Fibroblast of pulmonary artery (primary cell): ENCODE data around the gene WEE2.

Source experiments
- DNase-seq: peaks from one replicate; pipeline ENCODE4 v3.0.0-alpha.2; 2010; ENCODE audit warnings: low read depth
- H3K4me3 ChIP-seq: replicated peaks from 2 replicates; pipeline ENCODE4 v1.5.1; 2011; ENCODE audit warnings: low read depth, mild to moderate bottlenecking, control low read depth, low read length, moderate library complexity
- TF ChIP-seq, protein P1 (sequence below): IDR thresholded peaks from 2 replicates; pipeline ENCODE4 v1.5.1; 2011; ENCODE audit warnings: mild to moderate bottlenecking, control low read depth, low read length, inconsistent platforms; ENCODE audit errors: missing control alignments

WEE2 gene

GRCh38 chr7:141702892-141703291 is 5.3 kb upstream of the WEE2 start:
- no peak overlapping the region for H3K4me3 ChIP-seq
- TF ChIP-seq, protein P1, sequence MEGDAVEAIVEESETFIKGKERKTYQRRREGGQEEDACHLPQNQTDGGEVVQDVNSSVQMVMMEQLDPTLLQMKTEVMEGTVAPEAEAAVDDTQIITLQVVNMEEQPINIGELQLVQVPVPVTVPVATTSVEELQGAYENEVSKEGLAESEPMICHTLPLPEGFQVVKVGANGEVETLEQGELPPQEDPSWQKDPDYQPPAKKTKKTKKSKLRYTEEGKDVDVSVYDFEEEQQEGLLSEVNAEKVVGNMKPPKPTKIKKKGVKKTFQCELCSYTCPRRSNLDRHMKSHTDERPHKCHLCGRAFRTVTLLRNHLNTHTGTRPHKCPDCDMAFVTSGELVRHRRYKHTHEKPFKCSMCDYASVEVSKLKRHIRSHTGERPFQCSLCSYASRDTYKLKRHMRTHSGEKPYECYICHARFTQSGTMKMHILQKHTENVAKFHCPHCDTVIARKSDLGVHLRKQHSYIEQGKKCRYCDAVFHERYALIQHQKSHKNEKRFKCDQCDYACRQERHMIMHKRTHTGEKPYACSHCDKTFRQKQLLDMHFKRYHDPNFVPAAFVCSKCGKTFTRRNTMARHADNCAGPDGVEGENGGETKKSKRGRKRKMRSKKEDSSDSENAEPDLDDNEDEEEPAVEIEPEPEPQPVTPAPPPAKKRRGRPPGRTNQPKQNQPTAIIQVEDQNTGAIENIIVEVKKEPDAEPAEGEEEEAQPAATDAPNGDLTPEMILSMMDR, result no peak
- no peak for DNase-seq

DNA sequence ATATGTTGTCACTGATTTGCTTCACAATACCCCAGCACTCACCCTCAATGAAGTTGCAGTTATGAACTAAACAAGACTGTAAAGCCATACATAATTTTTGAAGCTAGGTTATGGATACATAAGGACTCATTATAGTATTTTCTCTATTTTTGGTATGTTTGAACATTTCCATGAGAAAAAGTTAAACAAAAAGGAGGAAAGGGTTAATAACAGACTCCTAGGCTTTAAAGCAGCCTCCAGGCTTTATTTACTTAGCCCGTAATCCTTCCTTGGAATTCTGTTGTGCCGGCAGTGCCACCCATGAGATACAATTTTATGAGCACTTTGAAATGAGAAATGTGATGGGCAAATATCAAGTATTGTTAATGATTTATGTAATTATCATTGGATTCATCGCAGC is 4.0 kb upstream of the WEE2 start:
- no peak overlapping the region for H3K4me3 ChIP-seq
- no peak for DNase-seq
- TF ChIP-seq, protein P1, result no peak

DNA sequence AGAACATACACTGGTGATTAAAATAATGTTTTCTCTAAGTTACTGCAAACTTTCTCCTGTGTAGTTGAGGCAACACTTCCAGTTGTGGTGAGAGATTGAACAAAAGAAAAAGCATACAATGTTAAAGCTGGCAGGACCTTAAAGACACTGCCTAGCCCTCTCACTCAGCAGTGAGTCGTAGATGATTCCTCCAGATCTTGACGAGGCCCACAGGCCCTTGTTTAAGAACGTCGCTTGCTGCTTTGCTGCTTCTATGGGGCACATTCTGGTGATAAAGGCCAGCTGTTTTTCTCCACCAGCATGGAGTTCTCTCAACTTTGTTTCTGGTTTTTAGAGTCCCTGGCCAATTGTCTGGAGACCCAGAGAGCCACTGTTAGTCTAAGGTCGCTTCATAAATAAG is 3.4 kb upstream of the WEE2 start:
- TF ChIP-seq, protein P1, result no peak
- DNase-seq, result no peak
- H3K4me3 ChIP-seq, result no peak overlapping the region

DNA sequence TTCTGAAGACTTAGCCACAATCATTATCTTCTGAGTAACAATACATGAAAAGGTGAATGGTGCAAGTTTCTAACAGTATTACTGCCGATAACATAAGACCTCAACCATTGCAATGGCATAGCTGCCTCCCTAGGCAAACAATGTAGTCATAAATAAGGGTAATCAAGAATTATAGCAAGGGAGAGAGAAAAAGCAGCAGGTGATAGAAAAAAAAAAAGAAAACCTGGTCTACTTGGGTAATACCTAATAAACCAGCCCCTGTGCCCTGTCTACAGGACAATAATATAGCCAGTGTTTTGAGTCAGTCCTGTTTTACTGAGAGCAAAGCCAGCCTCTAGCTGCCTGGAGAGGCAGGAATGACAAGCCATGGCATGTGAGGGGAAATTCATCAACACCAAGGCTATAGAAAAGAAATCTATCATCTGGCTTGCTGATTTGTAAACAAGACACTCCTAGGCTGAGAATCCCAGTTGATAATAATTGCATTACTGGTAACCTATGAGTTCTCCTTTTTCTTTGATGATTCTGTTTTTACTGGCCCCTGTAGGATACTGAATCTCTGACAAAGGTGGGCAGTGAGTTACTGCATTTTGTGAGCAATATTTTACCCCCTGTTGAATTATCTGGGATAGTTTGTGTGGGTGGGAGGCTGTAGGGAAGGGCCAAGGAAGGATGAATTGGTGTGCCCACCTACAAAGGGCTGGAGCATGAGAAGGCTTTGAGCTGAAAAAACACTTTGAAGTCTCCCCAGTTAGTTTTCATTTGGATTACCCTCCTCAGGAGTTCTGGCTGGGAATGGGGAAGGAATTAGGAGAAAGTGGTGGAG is 1.7 kb upstream of the WEE2 start:
- DNase-seq, result no peak
- no peak overlapping the region for H3K4me3 ChIP-seq
- TF ChIP-seq, protein P1, result no peak

GRCh38 chr7:141709318-141709717 is 1.2 kb downstream of the WEE2 start:
- no peak for DNase-seq
- TF ChIP-seq, protein P1, result no peak
- H3K4me3 ChIP-seq, result no peak overlapping the region

DNA sequence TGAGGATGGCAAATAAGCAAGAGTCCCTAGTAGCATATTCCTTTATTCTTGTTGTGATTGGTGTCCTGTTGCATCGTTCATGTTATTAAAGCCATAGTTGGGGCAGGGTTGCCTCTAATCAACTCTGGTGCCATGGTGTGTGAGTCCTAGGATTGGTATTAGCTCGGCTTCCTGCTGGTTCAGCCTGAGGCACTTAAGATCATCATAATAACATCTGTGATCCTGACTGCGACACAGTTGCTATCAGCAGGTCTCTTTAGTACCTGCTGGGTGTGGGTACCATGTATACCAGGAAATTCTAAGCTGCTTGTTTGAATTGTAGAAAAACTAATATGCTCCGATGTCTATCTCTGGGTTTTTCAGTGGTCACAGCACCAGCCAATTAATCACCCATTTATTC is 1.6 kb downstream of the WEE2 start:
- H3K4me3 ChIP-seq, result no peak overlapping the region
- TF ChIP-seq, protein P1, result no peak
- DNase-seq, result no peak

DNA sequence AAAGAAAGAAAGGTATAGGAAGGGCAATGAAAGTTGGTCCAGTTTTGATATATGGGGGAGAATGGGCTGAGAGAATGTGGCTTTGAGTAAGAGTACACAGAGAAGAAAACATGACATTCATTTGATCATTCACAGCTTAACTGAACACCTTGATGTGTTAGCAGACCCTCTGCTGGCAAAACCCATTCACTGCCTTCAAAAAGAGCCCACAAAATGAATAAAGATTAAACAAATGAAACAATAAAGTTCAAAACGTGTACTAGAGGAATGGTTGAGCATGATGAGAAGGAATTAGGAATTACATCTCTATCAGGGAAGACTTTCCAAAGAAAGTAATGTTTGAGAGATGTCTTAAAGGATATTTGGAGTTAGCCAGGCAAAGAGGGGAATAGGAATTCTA is 2.1 kb downstream of the WEE2 start:
- no peak overlapping the region for H3K4me3 ChIP-seq
- TF ChIP-seq, protein P1, result no peak
- no peak for DNase-seq
